ENCODE results near the gene STX2. TPM values are rescaled to one million over a fixed set of nuclear protein-coding genes. Genes with fewer than 3 reads are reported as not detected.

The STX2 gene
- total RNA-seq, 4 donors from 2014 or later: 46.6 to 80.8 (median 49.1) TPM

- no peaks in the 10 kb centered on the region for H3K9me3 ChIP-seq
- no peak overlapping the region for H3K4me3 ChIP-seq
- H3K36me3 ChIP-seq: peaks cover 38 to 85% (median 70%) of the 10 kb centered on the region in 4 donors
- H3K27ac ChIP-seq (replicated peaks in 1 of 4): no peak overlapping the region
- no peak for TF ChIP-seq POLR2A (IDR thresholded peaks at IDR 0.05; ENCODE audit: low read depth)
- TF ChIP-seq POLR2AphosphoS5 (IDR thresholded peaks at IDR 0.05): no peak
- no peak for TF ChIP-seq EP300 (IDR thresholded peaks at IDR 0.05)
- TF ChIP-seq, protein P1, sequence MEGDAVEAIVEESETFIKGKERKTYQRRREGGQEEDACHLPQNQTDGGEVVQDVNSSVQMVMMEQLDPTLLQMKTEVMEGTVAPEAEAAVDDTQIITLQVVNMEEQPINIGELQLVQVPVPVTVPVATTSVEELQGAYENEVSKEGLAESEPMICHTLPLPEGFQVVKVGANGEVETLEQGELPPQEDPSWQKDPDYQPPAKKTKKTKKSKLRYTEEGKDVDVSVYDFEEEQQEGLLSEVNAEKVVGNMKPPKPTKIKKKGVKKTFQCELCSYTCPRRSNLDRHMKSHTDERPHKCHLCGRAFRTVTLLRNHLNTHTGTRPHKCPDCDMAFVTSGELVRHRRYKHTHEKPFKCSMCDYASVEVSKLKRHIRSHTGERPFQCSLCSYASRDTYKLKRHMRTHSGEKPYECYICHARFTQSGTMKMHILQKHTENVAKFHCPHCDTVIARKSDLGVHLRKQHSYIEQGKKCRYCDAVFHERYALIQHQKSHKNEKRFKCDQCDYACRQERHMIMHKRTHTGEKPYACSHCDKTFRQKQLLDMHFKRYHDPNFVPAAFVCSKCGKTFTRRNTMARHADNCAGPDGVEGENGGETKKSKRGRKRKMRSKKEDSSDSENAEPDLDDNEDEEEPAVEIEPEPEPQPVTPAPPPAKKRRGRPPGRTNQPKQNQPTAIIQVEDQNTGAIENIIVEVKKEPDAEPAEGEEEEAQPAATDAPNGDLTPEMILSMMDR (IDR thresholded peaks at IDR 0.05): no peak
- no peaks in the 10 kb centered on the region for H3K4me1 ChIP-seq
- intact Hi-C loops (cut with DNase I): no loop called here
- no peaks in the 10 kb centered on the region for H3K27me3 ChIP-seq
- 83% methylated on average over 6 of the region's 6 CpGs for WGBS
- no peak for DNase-seq (ENCODE audit: extremely low spot score)
Observed at GRCh38 chr12:130809791-130810190, 29.3 kb downstream of the STX2 start.

- Histone ChIP-seq H3K9me3 (no peaks in the 10 kb centered on the region), H3K4me3 (no peak overlapping the region), H3K27me3 (no peaks in the 10 kb centered on the region), H3K4me1 (no peaks in the 10 kb centered on the region), H3K36me3 (peaks cover 56 to 94% (median 77%) of the 10 kb centered on the region in 4 donors), H3K27ac (replicated peaks in 1 of 4) (no peak overlapping the region)
- 91% methylated on average over 17 of the region's 18 CpGs for WGBS
- DNase-seq (ENCODE audit: extremely low spot score): no peak
- TF ChIP-seq POLR2AphosphoS5 (IDR thresholded peaks at IDR 0.05) (no peak), POLR2A (IDR thresholded peaks at IDR 0.05; ENCODE audit: low read depth) (no peak), EP300 (IDR thresholded peaks at IDR 0.05) (no peak)
- TF ChIP-seq, protein P1 (IDR thresholded peaks at IDR 0.05): no peak
- intact Hi-C loops (cut with DNase I): no loop called here
Observed at GRCh38 chr12:130807309-130807708, 31.7 kb downstream of the STX2 start.

GRCh38 chr12:130806574-130806973 lies 32.5 kb downstream of the STX2 start:
- Histone ChIP-seq H3K27ac (replicated peaks in 1 of 4) (no peak overlapping the region), H3K27me3 (no peaks in the 10 kb centered on the region), H3K9me3 (no peaks in the 10 kb centered on the region), H3K36me3 (peaks cover 60 to 95% (median 77%) of the 10 kb centered on the region in 4 donors), H3K4me1 (no peaks in the 10 kb centered on the region), H3K4me3 (no peak overlapping the region)
- DNase-seq (ENCODE audit: extremely low spot score): no peak
- no peak for TF ChIP-seq POLR2A (IDR thresholded peaks at IDR 0.05; ENCODE audit: low read depth)
- WGBS: 100% methylated on average over 7 of the region's 7 CpGs
- intact Hi-C loops (cut with DNase I): no loop called here

GRCh38 chr12:130805635-130806034 lies 33.4 kb downstream of the STX2 start:
- intact Hi-C loops (cut with DNase I): no loop called here
- Histone ChIP-seq H3K36me3 (peaks cover 69 to 95% (median 84%) of the 10 kb centered on the region in 4 donors), H3K4me3 (no peak overlapping the region), H3K27me3 (no peaks in the 10 kb centered on the region), H3K4me1 (no peaks in the 10 kb centered on the region), H3K27ac (replicated peaks in 1 of 4) (no peak overlapping the region), H3K9me3 (no peaks in the 10 kb centered on the region)
- DNase-seq (ENCODE audit: extremely low spot score): no peak
- WGBS: 90% methylated on average over 5 of the region's 5 CpGs
- no peak for TF ChIP-seq POLR2A (IDR thresholded peaks at IDR 0.05; ENCODE audit: low read depth)
- no peak for TF ChIP-seq EP300 (IDR thresholded peaks at IDR 0.05)
- TF ChIP-seq, protein P1 (IDR thresholded peaks at IDR 0.05): no peak
- no peak for TF ChIP-seq POLR2AphosphoS5 (IDR thresholded peaks at IDR 0.05)

GRCh38 chr12:130804216-130804615 lies 34.8 kb downstream of the STX2 start:
- H3K4me1 ChIP-seq: no peaks in the 10 kb centered on the region
- peaks cover 78 to 97% (median 90%) of the 10 kb centered on the region in 4 donors for H3K36me3 ChIP-seq
- intact Hi-C loops (cut with DNase I): no loop called here
- no peaks in the 10 kb centered on the region for H3K27me3 ChIP-seq
- no peak overlapping the region for H3K4me3 ChIP-seq
- no peak for DNase-seq (ENCODE audit: extremely low spot score)
- H3K27ac ChIP-seq (replicated peaks in 1 of 4): no peak overlapping the region
- 92% methylated on average over 13 of the region's 14 CpGs for WGBS
- no peaks in the 10 kb centered on the region for H3K9me3 ChIP-seq
- TF ChIP-seq POLR2AphosphoS5 (IDR thresholded peaks at IDR 0.05): no peak
- TF ChIP-seq POLR2A (IDR thresholded peaks at IDR 0.05; ENCODE audit: low read depth): no peak
- TF ChIP-seq, protein P1 (IDR thresholded peaks at IDR 0.05): no peak

Data from esophagus muscularis mucosa (tissue), 4 donors.